GM10266 (cell line): ENCODE results near the gene ACOT7.
A peak's percentile ranks its signal among the peaks of the same experiment; 100 is the strongest.

Source experiments
- DNase-seq: peaks from one replicate; pipeline ENCODE4 v3.0.0; 2012; ENCODE audit errors: extremely low spot score
- TF ChIP-seq, protein P1 (sequence below): IDR thresholded peaks from 2 replicates; pipeline ENCODE4 v1.5.1; 2012; ENCODE audit warnings: mild to moderate bottlenecking, low read depth; ENCODE audit not compliant: control insufficient read depth, insufficient read depth; ENCODE audit errors: missing control alignments

The ACOT7 gene

DNA sequence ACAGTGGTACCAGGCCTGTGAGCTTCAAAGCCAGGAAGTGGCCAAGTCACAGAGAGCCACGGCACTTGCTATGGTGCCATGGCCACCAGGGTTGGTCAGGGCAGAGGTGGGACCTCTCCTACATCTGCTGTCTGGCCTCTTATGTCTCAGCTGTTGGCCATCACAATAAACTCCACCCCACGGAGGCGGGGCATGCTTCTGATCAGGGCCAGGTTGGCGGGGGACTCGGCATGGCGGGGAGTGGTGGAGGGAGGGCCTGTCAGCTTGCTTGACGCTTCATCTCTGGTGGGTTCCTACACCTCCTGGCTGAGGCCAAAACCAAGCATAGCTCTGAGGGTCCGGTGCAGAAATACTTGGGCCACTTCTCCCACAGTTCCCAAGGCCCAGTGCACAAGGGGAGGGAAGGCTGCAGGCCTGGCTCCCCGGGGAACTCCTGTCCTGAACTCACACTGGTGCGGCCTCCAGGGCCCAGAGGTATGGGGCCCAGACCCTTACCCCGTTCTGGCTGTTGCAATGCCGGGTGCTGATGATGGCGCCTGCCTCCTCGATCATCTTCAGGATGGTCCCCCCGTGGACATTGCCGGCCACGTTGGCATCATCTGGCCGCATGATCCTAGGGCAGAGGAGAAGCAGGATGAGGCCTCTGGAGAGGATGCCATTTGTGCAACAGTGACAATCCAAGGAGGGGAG is 44.2 kb downstream of the ACOT7 start:
- TF ChIP-seq, protein P1, sequence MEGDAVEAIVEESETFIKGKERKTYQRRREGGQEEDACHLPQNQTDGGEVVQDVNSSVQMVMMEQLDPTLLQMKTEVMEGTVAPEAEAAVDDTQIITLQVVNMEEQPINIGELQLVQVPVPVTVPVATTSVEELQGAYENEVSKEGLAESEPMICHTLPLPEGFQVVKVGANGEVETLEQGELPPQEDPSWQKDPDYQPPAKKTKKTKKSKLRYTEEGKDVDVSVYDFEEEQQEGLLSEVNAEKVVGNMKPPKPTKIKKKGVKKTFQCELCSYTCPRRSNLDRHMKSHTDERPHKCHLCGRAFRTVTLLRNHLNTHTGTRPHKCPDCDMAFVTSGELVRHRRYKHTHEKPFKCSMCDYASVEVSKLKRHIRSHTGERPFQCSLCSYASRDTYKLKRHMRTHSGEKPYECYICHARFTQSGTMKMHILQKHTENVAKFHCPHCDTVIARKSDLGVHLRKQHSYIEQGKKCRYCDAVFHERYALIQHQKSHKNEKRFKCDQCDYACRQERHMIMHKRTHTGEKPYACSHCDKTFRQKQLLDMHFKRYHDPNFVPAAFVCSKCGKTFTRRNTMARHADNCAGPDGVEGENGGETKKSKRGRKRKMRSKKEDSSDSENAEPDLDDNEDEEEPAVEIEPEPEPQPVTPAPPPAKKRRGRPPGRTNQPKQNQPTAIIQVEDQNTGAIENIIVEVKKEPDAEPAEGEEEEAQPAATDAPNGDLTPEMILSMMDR = no peak
- DNase-seq = no peak

DNA sequence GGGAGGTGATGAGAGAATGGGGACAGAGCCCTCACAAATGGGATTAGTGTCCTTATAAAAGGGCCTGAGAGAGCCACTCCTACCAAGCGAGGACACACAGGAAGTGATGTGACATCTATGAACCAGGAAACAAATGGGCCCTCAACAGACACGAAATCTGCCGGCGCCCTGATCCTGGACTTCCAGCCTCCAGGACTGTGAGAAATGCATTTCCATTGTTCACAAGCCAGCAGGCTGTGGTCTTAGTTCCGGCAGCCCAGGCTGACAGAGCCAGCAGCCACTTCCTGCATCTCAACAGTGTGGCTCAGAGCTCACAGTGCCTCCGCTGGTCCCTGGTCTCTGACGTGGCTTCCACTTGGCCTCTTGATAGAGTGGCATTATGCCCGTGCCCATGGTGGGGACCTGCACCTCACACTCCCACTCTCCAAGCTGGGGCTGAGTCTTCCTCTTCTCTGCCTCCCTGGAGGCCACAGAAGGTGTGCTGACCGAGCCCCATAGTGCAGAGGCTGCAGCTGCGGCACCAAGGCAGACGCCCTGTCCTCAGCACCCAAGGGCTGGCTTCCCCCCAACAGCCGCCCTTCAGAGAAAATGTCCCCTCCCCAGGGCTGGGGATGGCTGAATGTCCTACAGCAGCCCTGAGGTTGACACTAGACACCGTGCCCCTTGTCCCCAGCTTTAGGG is 44.9 kb downstream of the ACOT7 start:
- DNase-seq = no peak
- TF ChIP-seq, protein P1 = no peak

DNA sequence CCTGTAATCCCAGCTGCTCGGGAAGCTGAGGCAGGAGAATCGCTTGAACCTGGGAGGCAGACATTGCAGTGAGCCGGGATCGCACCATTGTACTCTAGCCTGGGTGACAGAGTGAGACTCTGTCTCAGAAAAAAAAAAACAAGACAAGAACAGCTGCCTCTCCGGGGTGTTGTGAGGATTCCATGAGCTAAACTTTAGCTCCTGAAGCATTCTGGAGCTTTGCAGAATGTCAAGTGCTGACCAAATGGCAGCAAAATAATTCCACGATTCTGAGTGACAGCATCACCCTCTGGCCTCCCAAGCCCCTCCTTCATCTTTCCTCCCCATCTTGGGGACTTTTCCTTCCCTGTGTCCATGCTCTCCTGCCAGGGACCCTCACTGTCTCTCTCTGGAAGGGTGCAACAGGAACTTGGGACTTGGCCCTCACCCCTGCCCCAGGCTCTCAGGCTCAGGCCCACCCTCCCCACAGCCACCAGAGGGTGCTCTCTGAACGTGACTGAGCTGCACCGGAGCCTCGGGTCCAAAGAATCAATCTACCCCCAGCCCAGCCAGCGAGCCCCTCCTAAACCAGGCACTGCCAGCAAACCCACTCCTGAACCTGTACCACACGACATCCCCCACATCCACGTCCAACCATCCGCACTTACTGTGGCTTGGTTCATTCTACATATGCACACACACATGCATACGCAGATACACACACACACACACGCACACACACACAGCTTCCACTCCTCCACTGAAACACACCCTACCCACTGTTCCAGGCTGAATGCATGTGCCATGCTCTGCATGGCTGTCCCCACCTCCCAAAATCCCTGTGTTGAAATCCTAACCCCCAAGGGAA is 45.7 kb downstream of the ACOT7 start:
- DNase-seq = peak; percentile 77
- TF ChIP-seq, protein P1 = peak; percentile 86

DNA sequence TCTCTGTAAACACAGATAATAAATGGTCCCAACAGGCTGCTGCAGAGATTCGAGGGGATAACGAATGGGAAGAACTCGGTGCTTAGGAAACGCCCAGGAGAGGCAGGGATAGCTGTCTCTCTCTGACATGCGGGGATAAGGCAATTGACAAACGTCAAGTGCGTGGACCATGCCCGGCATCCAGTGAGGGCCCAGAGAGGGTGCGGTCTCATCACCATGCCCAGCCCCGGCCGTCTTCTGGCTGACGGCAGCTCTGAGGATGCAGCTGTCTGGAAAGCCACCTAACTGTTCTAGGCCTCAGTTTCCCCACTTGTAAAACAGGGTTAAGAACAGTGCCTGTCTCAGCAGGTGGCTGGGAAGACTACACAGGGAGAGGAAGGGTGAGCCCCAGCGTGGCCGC is 48.1 kb downstream of the ACOT7 start:
- TF ChIP-seq, protein P1 = no peak

DNA sequence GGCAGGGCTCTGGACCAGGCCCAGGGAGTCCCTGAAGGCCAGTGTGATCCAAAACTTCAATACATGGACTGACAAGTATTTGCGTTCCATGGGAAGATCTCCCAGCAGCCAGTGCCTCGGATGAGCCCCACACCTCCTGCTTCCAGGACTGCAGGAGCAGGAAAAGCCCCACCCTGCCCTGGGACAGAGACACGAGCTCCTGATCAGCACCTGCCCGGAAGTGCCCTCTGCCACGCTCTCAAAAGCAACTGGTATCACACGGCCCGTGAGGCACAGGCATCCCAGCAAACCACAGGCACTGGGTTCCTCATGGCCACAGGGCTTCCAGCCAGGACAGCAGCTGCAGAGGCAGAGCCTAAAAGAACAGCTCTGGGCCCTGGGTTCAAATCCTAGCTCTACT is 48.6 kb downstream of the ACOT7 start:
- TF ChIP-seq, protein P1 = no peak
- no peak for DNase-seq

More for the DNA sequence above, 48.1 kb downstream of the ACOT7 start:
- DNase-seq = no peak

DNA sequence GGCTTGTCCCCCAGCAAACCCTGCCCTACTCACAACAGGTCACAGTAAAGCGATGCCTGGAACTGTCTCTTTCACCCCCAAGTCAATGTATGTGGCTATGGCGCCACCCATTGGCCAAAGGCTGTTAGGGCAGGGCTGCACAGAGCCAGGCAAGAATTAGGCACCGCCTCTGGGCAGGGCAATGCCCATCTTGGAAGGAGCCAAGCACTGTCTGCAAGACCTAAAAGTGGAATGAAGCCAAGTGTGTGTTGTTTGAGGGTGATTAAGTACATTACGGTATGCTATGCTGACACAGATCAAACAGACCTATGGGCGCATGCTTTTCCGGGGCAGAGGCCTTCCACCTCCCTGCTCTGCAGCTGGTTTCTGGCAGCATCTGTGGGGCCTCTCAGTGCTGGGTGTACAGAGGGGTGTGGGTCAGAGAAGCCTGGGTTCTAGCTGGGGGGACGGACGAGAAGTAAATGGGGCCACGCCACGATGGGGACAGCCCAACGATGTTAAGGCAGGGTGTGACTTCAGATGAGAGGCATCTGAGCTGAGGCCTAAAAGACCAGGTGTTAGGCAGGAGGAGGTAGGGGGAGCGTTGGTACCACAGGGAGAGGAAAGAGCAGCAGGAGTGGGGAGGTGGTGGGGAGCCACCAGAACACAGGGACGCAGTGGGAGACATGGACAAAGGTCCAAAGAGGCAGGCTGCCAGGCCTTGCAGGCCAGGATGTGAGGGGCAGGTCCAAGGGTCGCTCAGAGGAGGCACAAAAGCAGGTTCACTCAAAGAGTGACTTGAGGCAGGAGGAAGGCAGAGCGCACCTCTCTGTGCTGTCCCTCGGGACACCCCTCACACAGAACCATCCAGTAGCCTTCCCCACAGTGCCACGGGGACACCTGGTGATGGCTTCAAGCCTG is 49.8 kb downstream of the ACOT7 start:
- peak; percentile 79 for DNase-seq
- TF ChIP-seq, protein P1 = peak; percentile 96
